ENCODE measurements around the gene MCF2L.

DNA sequence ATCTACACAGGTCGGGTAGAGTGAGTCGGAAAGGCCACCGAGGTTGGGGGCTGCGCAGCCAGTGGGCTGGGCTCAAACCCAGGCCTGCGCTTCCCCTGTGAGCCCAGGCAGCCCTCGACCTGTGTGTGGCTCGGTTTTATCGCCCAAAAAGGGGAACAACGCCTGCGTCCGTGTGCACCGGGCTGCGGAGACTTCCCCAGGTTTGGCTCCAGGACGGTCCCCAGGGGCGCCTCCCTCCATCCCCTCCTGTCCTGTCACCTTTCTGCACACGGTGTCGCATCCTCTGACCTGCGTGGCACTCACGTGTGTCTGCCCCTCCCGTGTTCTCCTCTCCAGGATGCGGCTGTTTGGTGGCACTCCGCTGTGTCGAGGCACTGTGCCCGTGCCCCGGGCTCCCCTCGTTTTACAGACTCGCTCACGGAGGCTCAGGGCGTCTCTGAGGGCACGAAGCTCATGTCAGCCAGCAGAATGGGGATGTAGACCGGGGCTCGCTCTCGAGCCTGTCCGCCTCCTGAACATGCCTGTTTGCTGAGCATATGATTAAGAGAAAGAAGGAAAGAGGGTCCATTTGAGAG, 25.9 kb downstream of the MCF2L start:
- TF ChIP-seq, protein P1, sequence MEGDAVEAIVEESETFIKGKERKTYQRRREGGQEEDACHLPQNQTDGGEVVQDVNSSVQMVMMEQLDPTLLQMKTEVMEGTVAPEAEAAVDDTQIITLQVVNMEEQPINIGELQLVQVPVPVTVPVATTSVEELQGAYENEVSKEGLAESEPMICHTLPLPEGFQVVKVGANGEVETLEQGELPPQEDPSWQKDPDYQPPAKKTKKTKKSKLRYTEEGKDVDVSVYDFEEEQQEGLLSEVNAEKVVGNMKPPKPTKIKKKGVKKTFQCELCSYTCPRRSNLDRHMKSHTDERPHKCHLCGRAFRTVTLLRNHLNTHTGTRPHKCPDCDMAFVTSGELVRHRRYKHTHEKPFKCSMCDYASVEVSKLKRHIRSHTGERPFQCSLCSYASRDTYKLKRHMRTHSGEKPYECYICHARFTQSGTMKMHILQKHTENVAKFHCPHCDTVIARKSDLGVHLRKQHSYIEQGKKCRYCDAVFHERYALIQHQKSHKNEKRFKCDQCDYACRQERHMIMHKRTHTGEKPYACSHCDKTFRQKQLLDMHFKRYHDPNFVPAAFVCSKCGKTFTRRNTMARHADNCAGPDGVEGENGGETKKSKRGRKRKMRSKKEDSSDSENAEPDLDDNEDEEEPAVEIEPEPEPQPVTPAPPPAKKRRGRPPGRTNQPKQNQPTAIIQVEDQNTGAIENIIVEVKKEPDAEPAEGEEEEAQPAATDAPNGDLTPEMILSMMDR (IDR thresholded peaks at IDR 0.05; ENCODE audit: low read length) = no peak
- TF ChIP-seq EZH2 (optimal IDR thresholded peaks at IDR 0.05; ENCODE audit: low read depth, low read length) = no peak
